HG03520 (cell line): ENCODE results near the gene TBC1D9.
A peak's percentile ranks its signal among the peaks of the same experiment; 100 is the strongest.

ENCODE experiments used
- ATAC-seq: cut with Tn5 transposase; IDR thresholded peaks from one replicate; pipeline ENCODE4 v1.9.1; 2021; ENCODE audit warnings: mild to moderate bottlenecking, moderate library complexity; ENCODE audit not compliant: unreplicated experiment

The TBC1D9 gene

GRCh38 chr4:140726776-140727500 is 29.2 kb downstream of the TBC1D9 start:
- ATAC-seq: no peak

- no peak for ATAC-seq
Observed at GRCh38 chr4:140725556-140725955, 30.6 kb downstream of the TBC1D9 start.

- no peak for ATAC-seq
Observed at GRCh38 chr4:140724760-140725159, 31.4 kb downstream of the TBC1D9 start.

- peak; percentile 59 for ATAC-seq
Observed at GRCh38 chr4:140720387-140721304, 35.5 kb downstream of the TBC1D9 start.

GRCh38 chr4:140719686-140720085 is 36.5 kb downstream of the TBC1D9 start:
- ATAC-seq: peak; percentile 40

- ATAC-seq: no peak
Observed at GRCh38 chr4:140719022-140719421, 37.2 kb downstream of the TBC1D9 start.

GRCh38 chr4:140718241-140718952 is 37.8 kb downstream of the TBC1D9 start:
- ATAC-seq: no peak

- no peak for ATAC-seq
Observed at GRCh38 chr4:140717313-140717712, 38.9 kb downstream of the TBC1D9 start.

GRCh38 chr4:140715119-140715518 is 41.1 kb downstream of the TBC1D9 start:
- ATAC-seq: no peak

GRCh38 chr4:140711910-140712309 is 44.3 kb downstream of the TBC1D9 start:
- no peak for ATAC-seq

- no peak for ATAC-seq
Observed at GRCh38 chr4:140710908-140711622, 45.1 kb downstream of the TBC1D9 start.

GRCh38 chr4:140707325-140707724 is 48.9 kb downstream of the TBC1D9 start:
- no peak for ATAC-seq

GRCh38 chr4:140706665-140707064 is 49.5 kb downstream of the TBC1D9 start:
- ATAC-seq: no peak

GRCh38 chr4:140706276-140706625 is 49.9 kb downstream of the TBC1D9 start:
- ATAC-seq: no peak

- no peak for ATAC-seq
Observed at GRCh38 chr4:140705625-140706275, 50.4 kb downstream of the TBC1D9 start.

- ATAC-seq: no peak
Observed at GRCh38 chr4:140704964-140705363, 51.2 kb downstream of the TBC1D9 start.

GRCh38 chr4:140704392-140704960 is 51.7 kb downstream of the TBC1D9 start:
- ATAC-seq: no peak

- ATAC-seq: no peak
Observed at GRCh38 chr4:140703463-140703862, 52.7 kb downstream of the TBC1D9 start.

GRCh38 chr4:140702096-140702757 is 54.0 kb downstream of the TBC1D9 start:
- no peak for ATAC-seq
